HG02623 (cell line): ENCODE measurements around the gene PDZD4.

Source experiments
- ATAC-seq: cut with Tn5 transposase; IDR thresholded peaks from one replicate; pipeline ENCODE4 v1.9.1; 2021; ENCODE audit warnings: moderate library complexity; ENCODE audit not compliant: unreplicated experiment

The PDZD4 gene

GRCh38 chrX:153812220-153812619 lies 18.1 kb downstream of the PDZD4 start:
- no peak for ATAC-seq

GRCh38 chrX:153807976-153808375 lies 22.4 kb downstream of the PDZD4 start:
- ATAC-seq, result no peak

- no peak for ATAC-seq
These were observed 23.3 kb downstream of the PDZD4 start for GRCh38 chrX:153806999-153807575.

- ATAC-seq, result no peak
These were observed 24.9 kb downstream of the PDZD4 start for GRCh38 chrX:153805436-153805835.

- no peak for ATAC-seq
These were observed 25.7 kb downstream of the PDZD4 start for GRCh38 chrX:153804621-153805020.

GRCh38 chrX:153804100-153804595 lies 26.2 kb downstream of the PDZD4 start:
- no peak for ATAC-seq

- ATAC-seq, result no peak
These were observed 26.9 kb downstream of the PDZD4 start for GRCh38 chrX:153803211-153804099.

- ATAC-seq, result no peak
These were observed 27.8 kb downstream of the PDZD4 start for GRCh38 chrX:153802513-153803045.

GRCh38 chrX:153801669-153802068 lies 28.7 kb downstream of the PDZD4 start:
- ATAC-seq, result no peak

- no peak for ATAC-seq
These were observed 29.6 kb downstream of the PDZD4 start for GRCh38 chrX:153800746-153801145.

GRCh38 chrX:153800177-153800722 lies 30.1 kb downstream of the PDZD4 start:
- ATAC-seq, result no peak

GRCh38 chrX:153799326-153799725 lies 31.0 kb downstream of the PDZD4 start:
- ATAC-seq, result no peak

- ATAC-seq, result no peak
These were observed 32.8 kb downstream of the PDZD4 start for GRCh38 chrX:153797415-153798015.

- ATAC-seq, result no peak
These were observed 35.2 kb downstream of the PDZD4 start for GRCh38 chrX:153794897-153795816.

- ATAC-seq, result peak; percentile 86
These were observed 36.1 kb downstream of the PDZD4 start, which contains the start of the genes IDH3G and SSR4 for GRCh38 chrX:153794018-153794896. Gene IDH3G, minus strand, starts transcription at chrX:153794375. Its CDS starts 49 bp downstream, at chrX:153794326. Gene SSR4, plus strand, starts transcription at chrX:153794668. Its CDS starts 20 bp downstream, at chrX:153794688.

GRCh38 chrX:153793291-153793690 lies 37.1 kb downstream of the PDZD4 start:
- no peak for ATAC-seq

- no peak for ATAC-seq
These were observed 38.0 kb downstream of the PDZD4 start for GRCh38 chrX:153792368-153792767.

- ATAC-seq, result no peak
These were observed 39.1 kb downstream of the PDZD4 start for GRCh38 chrX:153791104-153791852.
